K562 (cell line): ENCODE data around the gene EDEM2. TPM values are rescaled to one million over a fixed set of nuclear protein-coding genes. Genes with fewer than 3 reads are reported as not detected.
A peak's percentile ranks its signal among the peaks of the same experiment; 100 is the strongest.

Experiments used
- ATAC-seq: fragments of 200-7000 bp; cut with Tn5 transposase; 3 replicates; pipeline ENCODE4 v1.9.1; 2020; ENCODE audit warnings: moderate library complexity
- BruUV-seq: library from RNA; stranded (reverse); fragments of 400-500 nt; replicated peaks from 2 replicates; lab custom pipeline; 2021; lab: Mats Ljungman, UMichigan
- CTCF ChIA-PET: fragments of 300-600 bp; formaldehyde crosslinking; extraction: SDS; loops from one replicate; lab custom pipeline; 2021; ENCODE audit warnings: low intra/inter-chr PET ratio; lab: Yijun Ruan, JAX
- POLR2A ChIA-PET: fragments of 300-600, 350-650 bp; sonication (Branson Sonifier 250); formaldehyde crosslinking; extraction: SDS; loops from one replicate; lab custom pipeline; 2021; ENCODE audit warnings: antibody characterized with exemption, inconsistent platforms; lab: Yijun Ruan, JAX
- DNase-seq, 4 experiments: peaks; one replicate each; pipeline versions ENCODE4 v3.0.0 to v3.0.0-alpha.2; 2011 to 2018; ENCODE audit warnings: low spot score in 3 of 4, mixed read lengths in 3 of 4; ENCODE audit errors: extremely low read depth in 1 of 4
- FAIRE-seq: peaks from 2 replicates; lab custom pipeline; 2011; peaks lifted over from hg19 to GRCh38; lab: Jason Lieb, UNC
- H2AFZ ChIP-seq: 2 replicates; pipeline ENCODE4 v1.6.0; 2011; ENCODE audit warnings: low read depth, low read length, control low read depth, inconsistent platforms
- H3K27ac ChIP-seq: fragments of 200-600 bp; 3 replicates; pipeline ENCODE4 v1.8.0; 2011; ENCODE audit warnings: low read depth, mild to moderate bottlenecking, control low read depth, inconsistent platforms, low read length, moderate library complexity, mixed read lengths; ENCODE audit errors: extremely low read depth
- H3K27me3 ChIP-seq, 2 experiments: fragments of 300-600 bp in 1 of 2; 2 replicates in 1 of 2; 3 replicates in 1 of 2; pipeline versions ENCODE4 v1.6.0 to v1.8.0; 2011; ENCODE audit warnings: inconsistent platforms in 2 of 2, low read length in 2 of 2, mild to moderate bottlenecking in 1 of 2, mixed read lengths in 1 of 2, moderate library complexity in 1 of 2; ENCODE audit not compliant: control insufficient read depth in 2 of 2, insufficient read depth in 2 of 2
- H3K36me3 ChIP-seq: fragments of 300-600 bp; 3 replicates; pipeline ENCODE4 v1.8.0; 2011; ENCODE audit warnings: mild to moderate bottlenecking, low read length, inconsistent platforms; ENCODE audit not compliant: control insufficient read depth, insufficient read depth
- H3K4me1 ChIP-seq, 2 experiments: fragments of 200-600 bp in 1 of 2; replicated peaks in 1 of 2; 2 replicates in 1 of 2; 3 replicates in 1 of 2; pipeline versions ENCODE4 v1.5.1 to v1.8.0; 2011; ENCODE audit warnings: inconsistent platforms in 2 of 2, low read length in 2 of 2, mild to moderate bottlenecking in 1 of 2, mixed read lengths in 1 of 2, moderate library complexity in 1 of 2; ENCODE audit not compliant: control insufficient read depth in 2 of 2, insufficient read depth in 2 of 2
- H3K4me2 ChIP-seq: 2 replicates; pipeline ENCODE4 v1.6.1; 2011; ENCODE audit warnings: low read length, control low read depth, inconsistent platforms, mixed read lengths; ENCODE audit not compliant: insufficient read depth
- H3K4me3 ChIP-seq: fragments of 200-600 bp; sonication (generic), shearing (Covaris generic); 2 replicates; pipeline ENCODE4 v1.5.1; 2016; ENCODE audit warnings: control low read depth, inconsistent platforms
- H3K79me2 ChIP-seq: fragments of 200-600 bp; 3 replicates; pipeline ENCODE4 v1.8.0; 2011; ENCODE audit warnings: low read length, inconsistent platforms; ENCODE audit not compliant: control insufficient read depth, insufficient read depth
- H3K9ac ChIP-seq, 2 experiments: 2 replicates each; pipeline versions ENCODE4 v1.6.0 to v1.6.1; 2011; ENCODE audit warnings: low read depth in 2 of 2, low read length in 2 of 2, control low read depth in 1 of 2, inconsistent platforms in 1 of 2, mild to moderate bottlenecking in 1 of 2, mixed read lengths in 1 of 2; ENCODE audit not compliant: insufficient read depth in 1 of 2
- H3K9me1 ChIP-seq: one replicate; pipeline ENCODE4 v1.6.0; 2011; ENCODE audit warnings: inconsistent platforms, mild to moderate bottlenecking, low read length, moderate library complexity; ENCODE audit not compliant: control insufficient read depth, insufficient read depth
- H3K9me3 ChIP-seq: replicated peaks from 2 replicates; pipeline ENCODE4 v1.5.1; 2011; ENCODE audit warnings: low read depth, low read length, inconsistent platforms; ENCODE audit not compliant: control insufficient read depth, insufficient read depth
- H4K20me1 ChIP-seq: replicated peaks from 2 replicates; pipeline ENCODE4 v1.6.1; 2011; ENCODE audit warnings: low read length, inconsistent platforms, mixed read lengths; ENCODE audit not compliant: control insufficient read depth, insufficient read depth
- ATF4 ChIP-seq: fragments of 450-650 bp; formaldehyde crosslinking; IDR thresholded peaks from 2 replicates; pipeline ENCODE4 v1.4.0; 2022; ENCODE audit warnings: mild to moderate bottlenecking, moderate library complexity
- JUND ChIP-seq, 2 experiments: IDR thresholded peaks; 2 replicates in 1 of 2; 3 replicates in 1 of 2; pipeline ENCODE4 v1.6.1; 2011; ENCODE audit warnings: borderline replicate concordance in 2 of 2, low read depth in 2 of 2, low read length in 2 of 2, improper control_type of control experiment in 1 of 2, missing biosample characterization in 1 of 2, missing genetic modification characterization in 1 of 2, missing genetic modification reagents in 1 of 2
- KAT8 ChIP-seq: fragments of 450-650 bp; IDR thresholded peaks from 2 replicates; pipeline ENCODE4 v1.6.1; 2016; ENCODE audit warnings: low read depth, mild to moderate bottlenecking
- SETDB1 ChIP-seq: IDR thresholded peaks from one replicate; pipeline ENCODE4 v1.6.1; 2012; ENCODE audit warnings: low read length, control low read depth, inconsistent platforms
- SPI1 ChIP-seq: IDR thresholded peaks from 2 replicates; pipeline ENCODE4 v1.6.1; 2011; ENCODE audit warnings: low read depth, low read length, control low read depth, borderline replicate concordance
- ZNF354B ChIP-seq: fragments of 250-450 bp; sonication (Bioruptor Pico); IDR thresholded peaks from 2 replicates; pipeline ENCODE4 v1.4.0; 2020
- ZNF384 ChIP-seq: IDR thresholded peaks from 2 replicates; pipeline ENCODE4 v1.6.1; 2012; ENCODE audit warnings: low read depth, low read length, improper control_type of control experiment
- WGBS: fragments of 100-300 bp; shearing (Covaris generic); methylation state at CpG from one replicate; pipeline ENCODE4 v1.1.6; 2016; ENCODE audit warnings: low coverage, mixed read lengths; ENCODE audit not compliant: insufficient coverage; ENCODE audit errors: missing lambda C conversion rate; 5-methylcytosine and 5-hydroxymethylcytosine counted together
- in situ Hi-C: fragments of 300-500 bp; cut with MboI; formaldehyde crosslinking; loops from 4 replicates; pipeline ENCODE4 v1.15.0; 2018; ENCODE audit warnings: inconsistent platforms, mixed read lengths
- intact Hi-C: fragments of 100-400 bp; cut with micrococcal nuclease; formaldehyde crosslinking; loops from 2 replicates; pipeline ENCODE4 v1.14.2; 2022
- polyA plus RNA-seq, 8 experiments: library from polyadenylated mRNA; depleted of rRNA in 4 of 8; stranded (reverse) in 5 of 8; unstranded in 3 of 8; fragments of >200 nt; fragmentation: Nextera tagmentation in 2 of 8; fragmentation: Illumina TruSeq in 1 of 8; extraction: Ambion mirVana in 2 of 8; extraction: Trizol in 1 of 8; gene quantifications; 2 replicates each; pipeline versions ENCODE4 v1.2.1 to v1.2.3, GENCODE V29; 2011 to 2014; ENCODE audit warnings: inconsistent platforms in 1 of 8, missing spikeins in 1 of 8
- total RNA-seq, 7 experiments: library from RNA; depleted of rRNA in 6 of 7; stranded (reverse); fragments of >200 nt in 6 of 7; fragmentation: Illumina TruSeq in 2 of 7; extraction: Trizol in 2 of 7; gene quantifications; 2 replicates each; pipeline versions ENCODE4 v1.2.1 to v1.2.3, GENCODE V29; 2011 to 2021; ENCODE audit warnings: low replicate concordance in 1 of 7
- TF ChIP-seq, protein P1 (sequence below): sonication (generic); formaldehyde crosslinking; IDR thresholded peaks from 2 replicates; pipeline ENCODE4 v1.9.0; 2022; ENCODE audit warnings: mild to moderate bottlenecking, missing genetic modification reagents
- TF ChIP-seq, protein P2 (sequence below): sonication (generic); formaldehyde crosslinking; IDR thresholded peaks from 2 replicates; pipeline ENCODE4 v1.9.0; 2022; ENCODE audit warnings: mild to moderate bottlenecking, missing genetic modification reagents
- TF ChIP-seq, protein P3 (sequence below): fragments of 250-450 bp; sonication (Bioruptor Pico); IDR thresholded peaks from 2 replicates; pipeline ENCODE4 v1.4.0; 2020

EDEM2 gene
- total and polyA plus RNA-seq, 9 of the 15 experiments (the other 6 are each of a cell fraction or from before 2014, with no cell fraction given) = 6.9 to 11.0 (median 9.7) TPM

DNA sequence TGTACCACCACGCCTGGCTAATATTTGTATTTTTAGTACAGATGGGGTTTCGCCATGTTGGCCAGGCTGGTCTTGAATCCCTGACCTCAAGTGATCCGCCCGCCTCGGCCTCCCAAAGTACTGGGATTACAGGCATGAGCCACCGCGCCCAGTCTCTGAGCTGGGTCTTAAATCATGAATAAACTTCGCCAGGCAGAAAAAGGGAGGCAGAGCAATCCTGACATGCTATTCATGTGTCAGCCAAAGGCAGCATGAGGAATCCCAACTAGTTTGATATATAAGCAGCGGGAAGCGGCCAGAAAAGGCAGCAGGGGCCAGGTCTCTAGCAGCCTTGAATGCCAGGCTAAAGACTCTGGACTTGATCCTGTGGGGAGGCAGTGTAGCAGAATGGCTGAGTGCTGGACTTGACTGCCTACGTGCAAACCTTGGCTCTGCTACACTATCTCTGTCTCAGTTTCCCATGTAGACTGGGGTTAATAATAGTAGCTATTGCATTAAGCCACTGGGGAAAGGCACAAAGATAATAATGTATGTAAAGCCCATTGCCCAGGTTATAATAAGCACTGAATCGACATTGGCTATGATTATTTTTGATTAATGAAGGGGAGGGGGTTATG is 26.5 kb upstream of the EDEM2 start:
- POLR2A ChIA-PET = interaction anchor here (0.8 to 1.0 kb wide), 2 partner anchors 12 to 26 kb away, joined by 3 read pairs; partner anchors contain the start of gene EDEM2
- no peaks in the 10 kb centered on the region for H3K9me3 ChIP-seq
- 88% methylated on average over 12 of the region's 12 CpGs for whole genome bisulfite sequencing
- peaks cover 20 to 31% of the 10 kb centered on the region in 2 experiments; a peak in 4 of 5 replicates for H3K4me1 ChIP-seq
- in situ Hi-C loops (no loop called here), intact Hi-C loops (no loop called here)
- BruUV-seq = no TSS peak
- no peaks in the 10 kb centered on the region for H3K79me2 ChIP-seq
- H3K4me2 ChIP-seq = peak overlapping the region; percentile 77; the same call in 1 of the 2 replicates
- peak overlapping the region; percentile 97; the same call in 1 of the 2 replicates for H2AFZ ChIP-seq
- CTCF ChIA-PET = no interaction called here
- no peak overlapping the region for H3K4me3 ChIP-seq
- no peaks in the 10 kb centered on the region; the same call in 2 of the 3 replicates for H3K36me3 ChIP-seq
- H3K27ac ChIP-seq = no peak overlapping the region
- FAIRE-seq (no peak), ATAC-seq (no peak), DNase-seq (no peak)
- H3K9me1 ChIP-seq = no peaks in the 10 kb centered on the region
- TF ChIP-seq, protein P1, sequence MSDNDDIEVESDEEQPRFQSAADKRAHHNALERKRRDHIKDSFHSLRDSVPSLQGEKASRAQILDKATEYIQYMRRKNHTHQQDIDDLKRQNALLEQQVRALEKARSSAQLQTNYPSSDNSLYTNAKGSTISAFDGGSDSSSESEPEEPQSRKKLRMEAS = no peak
- no peak for TF ChIP-seq SETDB1
- H4K20me1 ChIP-seq = no peaks in the 10 kb centered on the region
- H3K27me3 ChIP-seq = no peaks in the 10 kb centered on the region
- H3K9ac ChIP-seq = peak overlapping the region in 1 of 2 experiments; percentile 68; a peak in 2 of 4 replicates

- H3K9me3 ChIP-seq = no peaks in the 10 kb centered on the region
- H4K20me1 ChIP-seq = no peaks in the 10 kb centered on the region
- no peaks in the 10 kb centered on the region for H3K79me2 ChIP-seq
- peak overlapping the region; percentile 26; the same call in 1 of the 2 replicates for H3K4me3 ChIP-seq
- no peaks in the 10 kb centered on the region; the same call in 2 of the 3 replicates for H3K36me3 ChIP-seq
- peak overlapping the region in 1 of 2 experiments; percentile 87; a peak in 2 of 4 replicates for H3K9ac ChIP-seq
- no peaks in the 10 kb centered on the region for H3K9me1 ChIP-seq
- H2AFZ ChIP-seq = peak overlapping the region; percentile 85
- intact Hi-C loops (no loop called here), in situ Hi-C loops (no loop called here)
- DNase-seq (no peak), ATAC-seq (no peak), FAIRE-seq (no peak)
- no peak overlapping the region for H3K27ac ChIP-seq
- peak overlapping the region; percentile 81 for H3K4me2 ChIP-seq
- peaks cover 20 to 31% of the 10 kb centered on the region in 2 experiments; a peak in 4 of 5 replicates for H3K4me1 ChIP-seq
- WGBS = 44% methylated on average over 3 of the region's 3 CpGs
- no TSS peak for BruUV-seq
- ChIA-PET CTCF (no interaction called here), POLR2A (interaction anchor here (0.7 kb wide), 1 partner anchor 559 kb away, joined by 3 read pairs; no protein-coding TSS in a partner anchor)
- no peaks in the 10 kb centered on the region for H3K27me3 ChIP-seq
- TF ChIP-seq ZNF354B (CRISPR knock-in tag) = no peak
- TF ChIP-seq, protein P2, sequence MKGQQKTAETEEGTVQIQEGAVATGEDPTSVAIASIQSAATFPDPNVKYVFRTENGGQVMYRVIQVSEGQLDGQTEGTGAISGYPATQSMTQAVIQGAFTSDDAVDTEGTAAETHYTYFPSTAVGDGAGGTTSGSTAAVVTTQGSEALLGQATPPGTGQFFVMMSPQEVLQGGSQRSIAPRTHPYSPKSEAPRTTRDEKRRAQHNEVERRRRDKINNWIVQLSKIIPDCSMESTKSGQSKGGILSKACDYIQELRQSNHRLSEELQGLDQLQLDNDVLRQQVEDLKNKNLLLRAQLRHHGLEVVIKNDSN (CRISPR knock-in tag) = 0 out of 2 replicates have a peak, but pooled peaks have one; percentile 16
- no peak for TF ChIP-seq KAT8
- no peak for TF ChIP-seq ATF4 (CRISPR knock-in tag)
- no peak for TF ChIP-seq ZNF384
- TF ChIP-seq SPI1 = peak; percentile 42; the same call in 1 of the 2 replicates
- no peak for TF ChIP-seq JUND (IDR thresholded peaks at IDR 0.05; ENCODE audit: borderline replicate concordance, low read depth, low read length)
- no peak for TF ChIP-seq JUND (tag; IDR thresholded peaks at IDR 0.05; ENCODE audit: borderline replicate concordance, low read depth, low read length)
- TF ChIP-seq, protein P3, sequence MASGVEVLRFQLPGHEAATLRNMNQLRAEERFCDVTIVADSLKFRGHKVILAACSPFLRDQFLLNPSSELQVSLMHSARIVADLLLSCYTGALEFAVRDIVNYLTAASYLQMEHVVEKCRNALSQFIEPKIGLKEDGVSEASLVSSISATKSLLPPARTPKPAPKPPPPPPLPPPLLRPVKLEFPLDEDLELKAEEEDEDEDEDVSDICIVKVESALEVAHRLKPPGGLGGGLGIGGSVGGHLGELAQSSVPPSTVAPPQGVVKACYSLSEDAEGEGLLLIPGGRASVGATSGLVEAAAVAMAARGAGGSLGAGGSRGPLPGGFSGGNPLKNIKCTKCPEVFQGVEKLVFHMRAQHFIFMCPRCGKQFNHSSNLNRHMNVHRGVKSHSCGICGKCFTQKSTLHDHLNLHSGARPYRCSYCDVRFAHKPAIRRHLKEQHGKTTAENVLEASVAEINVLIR (CRISPR knock-in tag) = no peak
Measured at GRCh38 chr20:35172434-35172806, 25.3 kb upstream of the EDEM2 start.
